ENCODE measurements around the gene ADGRF3. TPM values are rescaled to one million over a fixed set of nuclear protein-coding genes. Genes with fewer than 3 reads are reported as not detected.

ADGRF3 gene
- total RNA-seq, 1 experiment from 2014 or later, result not detected

GRCh38 chr2:26349690-26350089, 3.1 kb upstream of the ADGRF3 start:
- ChIA-PET CTCF (no interaction called here), POLR2A (no interaction called here)
- H3K27me3 ChIP-seq (ENCODE audit: control insufficient read depth, insufficient read depth, low read length), result no peaks in the 10 kb centered on the region
- no TSS peak for BruUV-seq (replicated peaks)
- ATAC-seq (no peak), DNase-seq (ENCODE audit: low read depth, low spot score) (no peak)
- in situ Hi-C loops (cut with HindIII; ENCODE audit: low pct_unique_long_range_greater_than_20kb, low sequenced_read_pairs) (no loop called here), intact Hi-C loops (cut with micrococcal nuclease; ENCODE audit: unreplicated experiment) (no loop called here)
- no peak overlapping the region for H3K27ac ChIP-seq (ENCODE audit: low read length)
- H3K9me3 ChIP-seq (ENCODE audit: control insufficient read depth, insufficient read depth, low read depth, low read length), result no peaks in the 10 kb centered on the region
- H3K4me3 ChIP-seq (ENCODE audit: low read depth in 2 of 2, low read length in 2 of 2), result no peak overlapping the region
- TF ChIP-seq CTCF (IDR thresholded peaks at IDR 0.05) (no peak), SIN3A (IDR thresholded peaks at IDR 0.05; ENCODE audit: borderline replicate concordance, insufficient read depth, low read depth, low read length) (no peak), POLR2AphosphoS5 (IDR thresholded peaks at IDR 0.05; ENCODE audit: low read depth, low read length) (no peak), TCF7L2 (IDR thresholded peaks at IDR 0.05; ENCODE audit: low read depth, low read length) (no peak), REST (IDR thresholded peaks at IDR 0.05; ENCODE audit: insufficient read depth in 1 of 2, low read depth in 2 of 2, low read length in 1 of 2) (no peak)
- H3K4me1 ChIP-seq (ENCODE audit: control insufficient read depth, insufficient read depth, low read length), result peaks cover 15% of the 10 kb centered on the region
- peaks cover 3% of the 10 kb centered on the region; the same call in 1 of the 2 replicates for H3K36me3 ChIP-seq (ENCODE audit: control insufficient read depth, insufficient read depth, low read length)

GRCh38 chr2:26347286-26347865, 787 bp upstream of the ADGRF3 start:
- peaks cover 3% of the 10 kb centered on the region; the same call in 1 of the 2 replicates for H3K36me3 ChIP-seq (ENCODE audit: control insufficient read depth, insufficient read depth, low read length)
- TF ChIP-seq TCF7L2 (IDR thresholded peaks at IDR 0.05; ENCODE audit: low read depth, low read length) (no peak), POLR2AphosphoS5 (IDR thresholded peaks at IDR 0.05; ENCODE audit: low read depth, low read length) (no peak), CTCF (IDR thresholded peaks at IDR 0.05) (no peak), SIN3A (IDR thresholded peaks at IDR 0.05; ENCODE audit: borderline replicate concordance, insufficient read depth, low read depth, low read length) (no peak), REST (IDR thresholded peaks at IDR 0.05; ENCODE audit: insufficient read depth in 1 of 2, low read depth in 2 of 2, low read length in 1 of 2) (no peak)
- H3K4me3 ChIP-seq (ENCODE audit: low read depth in 2 of 2, low read length in 2 of 2), result peak overlapping the region; percentile 83 to 98
- DNase-seq (ENCODE audit: low read depth, low spot score) (no peak), ATAC-seq (no peak)
- H3K4me1 ChIP-seq (ENCODE audit: control insufficient read depth, insufficient read depth, low read length), result peaks cover 27% of the 10 kb centered on the region
- ChIA-PET CTCF (no interaction called here), POLR2A (interaction anchor here (0.7 kb wide), 1 partner anchor 1256 kb away, joined by 3 read pairs; no protein-coding TSS in a partner anchor)
- in situ Hi-C loops (cut with HindIII; ENCODE audit: low pct_unique_long_range_greater_than_20kb, low sequenced_read_pairs), result no loop called here
- BruUV-seq (replicated peaks), result no TSS peak
- H3K27me3 ChIP-seq (ENCODE audit: control insufficient read depth, insufficient read depth, low read length), result no peaks in the 10 kb centered on the region
- no peaks in the 10 kb centered on the region for H3K9me3 ChIP-seq (ENCODE audit: control insufficient read depth, insufficient read depth, low read depth, low read length)
- peak overlapping the region; percentile 86 for H3K27ac ChIP-seq (ENCODE audit: low read length)
- intact Hi-C loops (cut with micrococcal nuclease; ENCODE audit: unreplicated experiment), result no loop called here
